ENCODE measurements around the gene FOXO1.

GRCh38 chr13:40509876-40510275 is 156.6 kb downstream of the FOXO1 start:
- no peak for TF ChIP-seq CTCF (IDR thresholded peaks at IDR 0.05)
- TF ChIP-seq POLR2AphosphoS5 (IDR thresholded peaks at IDR 0.05), result no peak
